BJ (cell line): Measurements from ENCODE around the gene RIN2. TPM values are rescaled to one million over a fixed set of nuclear protein-coding genes. Genes with fewer than 3 reads are reported as not detected.
"Not testable (repeated sequence)": the region's sequence is repeated elsewhere in the genome, so short reads cannot be mapped to it uniquely, and the experiment has no call there.

Experiments used
- CTCF ChIA-PET: fragments of 350-600 bp; formaldehyde crosslinking; extraction: SDS; loops from one replicate; lab custom pipeline; 2021; ENCODE audit warnings: antibody characterized with exemption, inconsistent platforms; lab: Yijun Ruan, JAX
- POLR2A ChIA-PET: fragments of 300-600 bp; sonication (Branson Sonifier 250); formaldehyde crosslinking; extraction: SDS; loops from one replicate; lab custom pipeline; 2021; ENCODE audit warnings: antibody characterized with exemption; lab: Charles Lee
- DNase-seq: peaks from one replicate; pipeline ENCODE4 v3.0.0-alpha.2; 2011; ENCODE audit warnings: low read depth
- H3K27me3 ChIP-seq: 2 replicates; pipeline ENCODE4 v1.6.0; 2011; ENCODE audit warnings: low read length; ENCODE audit not compliant: control insufficient read depth, insufficient read depth
- H3K36me3 ChIP-seq: 2 replicates; pipeline ENCODE4 v1.5.1; 2011; ENCODE audit warnings: low read length; ENCODE audit not compliant: control insufficient read depth, insufficient read depth
- H3K4me3 ChIP-seq: 2 replicates; pipeline ENCODE4 v1.5.1; 2011; ENCODE audit warnings: low read depth, mild to moderate bottlenecking, control low read depth, low read length
- polyA plus RNA-seq: library from polyadenylated mRNA; depleted of rRNA; stranded (reverse); fragments of >200 nt; gene quantifications from 2 replicates; pipeline ENCODE4 v1.2.3, GENCODE V29; 2011
- TF ChIP-seq, protein P1 (sequence below): IDR thresholded peaks from 2 replicates; pipeline ENCODE4 v1.5.1; 2011; ENCODE audit warnings: low read depth, mild to moderate bottlenecking, control low read depth, inconsistent platforms, low read length, moderate library complexity; ENCODE audit not compliant: insufficient read depth

The RIN2 gene
- polyA plus RNA-seq, 1 experiment: 25.2 TPM

- no peak overlapping the region for H3K4me3 ChIP-seq
- POLR2A ChIA-PET: no interaction called here
- TF ChIP-seq, protein P1, sequence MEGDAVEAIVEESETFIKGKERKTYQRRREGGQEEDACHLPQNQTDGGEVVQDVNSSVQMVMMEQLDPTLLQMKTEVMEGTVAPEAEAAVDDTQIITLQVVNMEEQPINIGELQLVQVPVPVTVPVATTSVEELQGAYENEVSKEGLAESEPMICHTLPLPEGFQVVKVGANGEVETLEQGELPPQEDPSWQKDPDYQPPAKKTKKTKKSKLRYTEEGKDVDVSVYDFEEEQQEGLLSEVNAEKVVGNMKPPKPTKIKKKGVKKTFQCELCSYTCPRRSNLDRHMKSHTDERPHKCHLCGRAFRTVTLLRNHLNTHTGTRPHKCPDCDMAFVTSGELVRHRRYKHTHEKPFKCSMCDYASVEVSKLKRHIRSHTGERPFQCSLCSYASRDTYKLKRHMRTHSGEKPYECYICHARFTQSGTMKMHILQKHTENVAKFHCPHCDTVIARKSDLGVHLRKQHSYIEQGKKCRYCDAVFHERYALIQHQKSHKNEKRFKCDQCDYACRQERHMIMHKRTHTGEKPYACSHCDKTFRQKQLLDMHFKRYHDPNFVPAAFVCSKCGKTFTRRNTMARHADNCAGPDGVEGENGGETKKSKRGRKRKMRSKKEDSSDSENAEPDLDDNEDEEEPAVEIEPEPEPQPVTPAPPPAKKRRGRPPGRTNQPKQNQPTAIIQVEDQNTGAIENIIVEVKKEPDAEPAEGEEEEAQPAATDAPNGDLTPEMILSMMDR: no peak
- DNase-seq: no peak
- CTCF ChIA-PET: interaction anchor here (1.2 kb wide), 1 partner anchor 89 kb away, joined by 3 read pairs; no protein-coding TSS in a partner anchor
- H3K27me3 ChIP-seq: no peaks in the 10 kb centered on the region
- no peaks in the 10 kb centered on the region for H3K36me3 ChIP-seq
These were observed 35.7 kb downstream of the RIN2 start for GRCh38 chr20:19793716-19794115.

- H3K27me3 ChIP-seq: no peaks in the 10 kb centered on the region
- TF ChIP-seq, protein P1: no peak
- ChIA-PET POLR2A (no interaction called here), CTCF (no interaction called here)
- peaks cover 3% of the 10 kb centered on the region for H3K36me3 ChIP-seq
- DNase-seq: no peak
- H3K4me3 ChIP-seq: no peak overlapping the region
These were observed 36.9 kb downstream of the RIN2 start for GRCh38 chr20:19794941-19795340.

GRCh38 chr20:19799325-19799724, 41.3 kb downstream of the RIN2 start:
- no peak for DNase-seq
- ChIA-PET POLR2A (no interaction called here), CTCF (no interaction called here)
- H3K36me3 ChIP-seq: peaks cover 6% of the 10 kb centered on the region
- no peak overlapping the region for H3K4me3 ChIP-seq
- TF ChIP-seq, protein P1: no peak
- no peaks in the 10 kb centered on the region for H3K27me3 ChIP-seq

- DNase-seq: no peak
- POLR2A ChIA-PET: no interaction called here
- H3K36me3 ChIP-seq: peaks cover 6% of the 10 kb centered on the region
- TF ChIP-seq, protein P1: no peak
- no peak overlapping the region for H3K4me3 ChIP-seq
- CTCF ChIA-PET: interaction anchor here (1.5 kb wide), 1 partner anchor 16 kb away, joined by 6 read pairs; no protein-coding TSS in a partner anchor
- H3K27me3 ChIP-seq: no peaks in the 10 kb centered on the region
These were observed 44.0 kb downstream of the RIN2 start for GRCh38 chr20:19802099-19802491.

DNA sequence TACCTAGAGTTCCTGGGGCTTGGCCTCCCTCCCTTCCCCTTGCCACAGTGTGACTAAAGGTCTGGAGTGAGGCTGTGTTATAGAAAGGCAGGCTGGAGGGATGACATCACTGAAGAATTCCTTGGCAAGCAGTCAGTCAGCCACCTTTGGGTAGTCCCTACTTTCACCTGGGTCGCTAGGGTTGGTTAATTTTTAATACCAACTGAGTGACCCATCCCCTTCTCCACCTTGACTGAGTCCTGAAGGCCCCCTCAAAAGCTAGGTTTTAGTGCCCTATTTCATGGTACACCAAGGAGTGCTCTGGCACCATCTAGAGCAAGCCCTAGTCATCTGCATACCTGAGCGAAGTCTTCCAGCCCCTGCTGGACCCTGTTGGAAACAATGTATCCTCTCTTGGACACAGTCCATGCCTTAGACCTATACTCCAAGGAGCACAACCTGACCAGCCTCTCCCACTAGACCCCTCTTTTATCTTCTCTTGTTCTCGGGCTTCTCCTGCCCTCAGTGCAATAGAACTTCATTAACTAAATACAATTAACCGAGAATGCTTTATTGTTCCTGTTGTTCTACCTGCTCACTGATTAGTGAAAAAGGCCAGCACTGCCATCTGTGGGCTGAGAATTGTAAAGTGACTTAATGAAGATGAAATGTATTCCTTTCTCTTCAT, 44.6 kb downstream of the RIN2 start:
- POLR2A ChIA-PET: no interaction called here
- TF ChIP-seq, protein P1: peak; percentile 21; the same call in 1 of the 2 replicates
- CTCF ChIA-PET: interaction anchor here (1.5 kb wide), 1 partner anchor 16 kb away, joined by 6 read pairs; no protein-coding TSS in a partner anchor

DNA sequence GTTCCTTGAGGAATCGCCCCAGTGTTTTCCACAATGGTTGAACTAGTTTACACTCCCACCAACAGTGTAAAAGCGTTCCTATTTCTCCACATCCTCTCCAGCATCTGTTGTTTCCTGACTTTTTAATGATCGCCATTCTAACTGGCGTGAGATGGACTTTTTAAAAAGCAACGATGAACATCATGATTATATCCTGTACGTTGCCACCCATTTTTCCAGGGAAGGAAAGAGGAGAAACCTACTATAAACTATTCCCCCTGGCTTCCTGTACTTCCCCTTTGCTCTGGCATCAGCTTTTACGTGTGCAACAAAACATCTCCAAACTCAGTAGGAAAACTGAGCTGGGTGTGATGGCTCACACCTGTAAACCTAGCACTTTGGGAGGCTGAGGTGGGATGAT, 48.2 kb downstream of the RIN2 start:
- CTCF ChIA-PET: interaction anchor here (0.6 to 2.2 kb wide), 3 partner anchors 10 to 80 kb away, joined by 3 to 5 read pairs (median 5); no protein-coding TSS in a partner anchor
- H3K36me3 ChIP-seq, DNase-seq, H3K27me3 ChIP-seq, POLR2A ChIA-PET, H3K4me3 ChIP-seq: not testable (repeated sequence)

More for the DNA sequence above, 44.6 kb downstream of the RIN2 start:
- no peaks in the 10 kb centered on the region for H3K27me3 ChIP-seq
- H3K4me3 ChIP-seq: no peak overlapping the region
- H3K36me3 ChIP-seq: peaks cover 6% of the 10 kb centered on the region
- no peak for DNase-seq
